ENCODE measurements around the gene AP3M1.
"Not testable (repeated sequence)": the region's sequence is repeated elsewhere in the genome, so short reads cannot be mapped to it uniquely, and the experiment has no call there.

Gene AP3M1

DNA sequence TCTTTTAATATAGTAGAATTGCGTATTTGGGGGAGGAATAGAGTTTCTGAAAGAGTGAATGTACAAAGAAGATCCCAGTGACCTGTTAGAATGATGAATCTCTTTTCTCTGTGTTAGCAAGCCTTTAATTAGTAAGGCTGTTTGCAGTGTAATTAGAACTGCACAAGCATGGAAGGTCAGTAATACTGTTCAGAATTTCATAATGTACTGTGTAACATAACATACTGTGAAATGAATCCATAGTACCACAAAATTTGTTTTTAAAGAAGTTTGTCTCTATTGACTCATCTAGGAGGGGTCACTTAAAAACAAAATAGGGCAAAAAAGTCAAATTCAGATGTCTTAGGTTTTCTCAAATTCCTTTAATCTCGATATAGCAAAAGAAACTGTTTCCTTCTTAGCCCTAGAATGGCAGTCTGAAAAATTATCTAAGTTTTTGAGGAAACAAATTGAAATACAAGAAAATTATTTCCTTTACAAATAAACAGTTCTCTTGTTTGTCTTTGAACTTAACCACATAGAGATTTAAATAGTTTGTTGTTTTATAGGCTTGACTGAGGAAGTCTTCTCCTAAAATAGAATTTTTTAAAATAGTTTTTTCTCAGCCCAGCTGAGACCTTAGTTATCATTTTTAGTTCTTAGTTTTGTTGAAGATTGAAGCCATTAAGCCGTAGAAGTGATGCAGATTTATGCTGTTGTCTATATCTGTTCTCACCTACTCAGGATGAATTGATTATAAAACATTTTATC, 12.9 kb upstream of the AP3M1 start:
- DNase-seq, result no peak

DNA sequence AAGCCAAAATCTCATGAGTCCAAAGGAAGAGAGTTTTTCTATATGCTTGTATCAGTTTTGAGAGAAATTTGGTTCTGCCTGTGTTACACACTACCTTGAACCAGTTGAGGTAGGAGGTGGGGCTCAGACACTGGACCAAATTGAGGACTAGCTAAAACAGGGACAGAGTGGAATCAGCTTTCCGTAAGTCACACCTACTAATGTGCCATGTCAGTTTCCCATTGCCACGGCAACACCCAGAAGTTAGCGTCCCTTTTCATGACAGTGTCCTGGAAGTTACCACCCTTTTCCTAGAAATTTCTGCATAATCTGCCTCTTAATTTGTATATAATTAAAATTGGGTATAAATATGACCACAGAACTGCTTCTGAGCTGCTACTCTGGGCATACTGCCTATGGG, 9.4 kb upstream of the AP3M1 start:
- no peak for DNase-seq

DNA sequence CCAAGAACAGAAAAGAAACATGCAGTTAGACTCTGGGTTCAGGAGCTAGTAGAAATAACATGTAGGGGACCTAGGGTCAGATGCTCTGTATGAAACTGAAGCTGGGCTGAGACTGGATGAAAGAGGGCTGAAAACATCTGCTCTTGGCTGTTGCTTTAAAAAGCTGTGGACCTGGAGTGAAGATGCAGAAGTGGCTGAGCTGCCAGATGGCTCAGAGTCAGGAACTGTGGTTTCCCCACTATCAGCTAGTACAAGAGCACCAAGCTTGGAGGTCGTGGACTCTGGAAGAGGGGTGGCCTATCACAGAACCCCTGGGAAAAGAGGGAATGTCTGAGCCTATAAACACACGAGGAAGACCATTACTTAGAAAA, 6.3 kb upstream of the AP3M1 start:
- DNase-seq, result no peak

DNA sequence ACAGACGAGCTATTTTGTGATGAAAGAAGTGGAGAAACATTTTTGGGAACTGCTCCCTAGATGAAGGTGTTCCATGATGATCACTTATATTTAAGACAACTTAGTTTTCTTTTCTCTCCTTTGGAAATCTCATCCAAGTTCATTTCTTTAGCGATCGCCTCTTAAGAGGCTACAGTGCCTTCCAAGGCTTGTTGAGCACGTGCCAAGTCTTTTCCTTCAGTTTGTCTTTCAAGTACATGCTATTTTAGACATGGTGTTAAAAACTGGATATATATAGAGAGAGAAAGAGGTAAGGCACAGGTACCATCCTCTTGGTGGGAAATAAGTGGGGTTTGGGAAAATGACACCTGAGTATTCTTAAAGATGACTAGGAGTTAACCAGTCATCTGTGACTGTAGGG, 3.0 kb upstream of the AP3M1 start:
- DNase-seq, result no peak

- no peak for DNase-seq
Measured at GRCh38 chr10:74153123-74153522, 2.5 kb upstream of the AP3M1 start.

DNA sequence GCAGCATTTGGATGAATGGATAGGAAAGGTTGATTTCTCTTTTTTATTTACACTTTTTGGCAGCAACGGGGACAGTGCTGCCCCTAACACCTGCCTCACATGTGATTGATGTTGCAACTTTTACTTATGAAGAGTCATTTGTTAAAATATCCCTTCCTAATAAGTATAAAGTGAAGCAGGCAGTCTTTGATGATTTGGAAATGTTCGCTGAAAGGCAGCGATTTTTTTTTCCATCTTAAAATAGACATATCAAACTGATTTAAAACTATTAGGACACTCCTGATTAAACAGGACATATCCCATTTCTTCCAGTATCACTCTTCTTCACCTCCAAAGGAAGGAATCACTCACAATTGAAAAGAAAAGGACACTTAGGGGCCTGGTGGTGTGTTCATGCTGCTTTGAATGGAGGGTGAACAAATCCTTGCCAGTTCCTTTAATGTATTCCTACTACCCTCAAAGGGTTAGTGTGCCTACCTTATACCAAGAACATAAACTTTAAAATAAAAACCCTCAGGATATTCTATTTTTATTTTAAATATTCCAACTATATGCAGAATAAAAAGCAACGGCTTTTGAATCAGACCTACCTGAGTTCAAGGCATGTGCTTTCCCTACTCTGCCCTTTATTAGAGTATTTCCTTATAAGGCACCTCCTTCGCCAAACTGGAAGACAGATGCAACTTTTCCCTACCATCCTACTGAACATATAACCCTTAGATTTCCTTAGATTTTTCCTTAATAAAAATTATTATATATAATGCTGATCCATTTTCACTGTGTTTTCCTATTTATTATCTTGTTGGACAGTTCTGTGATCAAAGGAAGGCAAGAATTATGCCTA, 1.5 kb upstream of the AP3M1 start:
- no peak for DNase-seq

DNA sequence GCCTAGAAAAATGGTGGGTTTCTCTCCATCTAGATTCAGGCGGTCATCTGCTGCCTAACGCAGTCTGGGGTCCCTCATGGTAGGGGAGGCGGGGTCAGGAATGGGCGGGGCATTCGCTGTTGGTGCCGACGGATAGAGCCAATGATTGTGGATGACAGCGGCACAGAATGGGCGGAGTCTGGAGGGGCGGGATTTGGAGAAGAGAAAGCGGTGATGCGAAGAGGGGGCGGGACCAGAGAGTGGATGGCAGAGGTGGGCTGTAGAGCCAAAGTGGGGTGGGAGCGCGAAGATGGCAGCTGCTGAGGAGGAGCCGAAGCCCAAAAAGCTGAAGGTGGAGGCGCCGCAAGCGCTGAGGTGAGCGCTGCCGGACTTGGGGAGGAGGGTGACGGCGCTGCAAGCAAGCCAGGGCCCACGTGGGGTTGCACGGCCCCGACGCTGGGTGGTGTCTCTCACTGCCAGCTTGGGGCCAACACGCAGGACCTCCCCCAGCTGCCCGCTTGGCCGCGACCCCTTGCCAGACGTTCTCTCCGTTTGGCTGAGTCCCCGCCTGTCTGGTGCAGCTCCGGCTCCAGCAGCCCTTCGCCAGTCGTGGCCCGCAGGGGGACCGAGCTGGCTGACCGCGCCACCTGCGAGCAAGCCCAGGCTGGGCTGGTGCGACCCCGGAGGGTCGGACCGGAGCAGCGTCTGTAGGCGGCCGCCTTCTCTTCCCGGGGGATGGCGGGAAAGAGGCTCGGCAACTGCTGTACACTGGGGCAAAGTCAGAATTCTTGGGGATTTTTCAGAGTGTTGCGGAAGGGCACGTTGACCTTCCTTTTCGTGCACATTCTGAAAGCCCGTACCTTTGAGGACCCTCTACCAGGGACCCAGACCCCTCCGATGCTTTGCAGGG, 606 bp upstream of the AP3M1 start, which contains the start of gene ADK:
ADK (plus strand) TSS at position 232 of the 889 bp plus-strand sequence; CDS start at position 290, 58 bp downstream.
- DNase-seq, result peak; percentile 97 to 99 (median 98)

- not testable (repeated sequence) for DNase-seq
Measured at GRCh38 chr10:74146980-74147379, 3.6 kb downstream of the AP3M1 start.

DNA sequence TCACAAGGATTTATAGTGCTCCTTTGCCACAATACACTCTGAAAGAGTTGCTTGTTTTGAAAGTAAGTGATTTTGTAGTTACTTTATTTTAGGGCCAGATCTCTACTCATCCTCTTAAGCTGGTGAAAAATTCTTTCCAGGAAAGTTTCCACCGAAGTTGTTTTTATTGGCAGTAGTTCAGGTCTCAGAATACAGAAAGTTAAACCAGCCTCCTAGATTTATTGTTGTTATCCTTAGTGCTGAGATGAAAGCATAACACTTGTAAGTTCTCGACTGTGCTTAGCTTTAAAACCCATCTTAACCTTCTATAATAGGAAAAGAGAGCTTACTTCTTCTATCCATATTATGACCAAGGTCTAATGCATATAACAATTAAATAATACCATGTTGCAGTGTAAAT, 5.5 kb downstream of the AP3M1 start:
- DNase-seq, result no peak

DNA sequence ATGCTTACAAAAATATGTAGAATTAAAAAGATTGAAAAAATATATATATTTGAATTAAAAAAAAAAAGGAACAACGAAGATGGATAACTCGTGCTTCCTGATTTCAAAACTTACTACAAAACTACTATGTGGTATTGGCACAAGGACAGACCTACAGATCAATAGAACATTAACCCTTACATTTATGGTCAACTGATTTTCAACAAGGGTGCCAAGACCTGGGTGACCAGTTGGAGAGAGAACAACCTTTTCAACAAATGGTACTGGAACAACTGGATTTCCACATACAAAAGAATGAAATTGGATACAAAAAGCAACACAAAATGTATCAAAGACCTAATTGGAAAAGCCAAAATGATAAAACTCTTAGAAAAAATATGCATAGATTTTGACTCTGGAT, 10.1 kb downstream of the AP3M1 start:
- no peak for DNase-seq

GRCh38 chr10:74139981-74140380, 10.6 kb downstream of the AP3M1 start:
- DNase-seq, result no peak

DNA sequence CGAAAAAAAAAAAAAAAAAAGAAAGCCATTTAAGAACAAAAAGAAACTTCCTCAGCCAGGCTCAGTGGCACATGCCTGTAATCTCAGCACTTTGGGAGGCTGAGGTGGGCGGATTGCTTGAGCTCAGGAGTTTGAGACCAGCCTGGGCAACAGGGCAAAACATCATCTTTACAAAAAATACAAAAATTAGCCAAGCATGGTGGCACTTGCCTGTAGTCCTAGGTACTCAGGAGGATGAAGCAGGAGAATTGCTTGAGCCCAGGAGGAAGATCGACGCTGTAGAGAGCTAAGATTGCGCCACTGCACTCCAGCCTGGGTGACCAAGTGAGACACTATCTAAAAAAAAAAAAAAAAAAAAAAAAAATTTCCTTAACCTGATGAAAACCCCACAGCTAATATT, 12.0 kb downstream of the AP3M1 start:
- DNase-seq, result not testable (repeated sequence)

DNA sequence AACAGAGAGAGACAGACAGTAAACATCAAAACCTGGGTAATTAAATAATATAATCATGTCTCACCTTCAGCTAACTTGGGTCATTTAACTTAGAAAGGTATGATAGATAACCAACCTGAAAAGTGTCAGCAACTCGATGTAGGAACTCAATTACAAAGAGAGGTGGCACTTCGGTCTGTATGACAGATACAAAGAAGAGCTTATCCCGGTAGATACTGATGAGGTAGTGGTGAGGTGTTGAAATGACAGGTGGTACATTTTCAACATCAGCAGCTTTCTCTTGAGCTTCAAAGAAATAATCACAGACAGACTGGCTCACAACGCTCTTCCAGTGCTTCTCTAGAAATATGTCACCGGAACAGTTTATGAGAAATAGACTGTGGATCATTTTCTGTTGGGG, 12.6 kb downstream of the AP3M1 start:
- no peak for DNase-seq

DNA sequence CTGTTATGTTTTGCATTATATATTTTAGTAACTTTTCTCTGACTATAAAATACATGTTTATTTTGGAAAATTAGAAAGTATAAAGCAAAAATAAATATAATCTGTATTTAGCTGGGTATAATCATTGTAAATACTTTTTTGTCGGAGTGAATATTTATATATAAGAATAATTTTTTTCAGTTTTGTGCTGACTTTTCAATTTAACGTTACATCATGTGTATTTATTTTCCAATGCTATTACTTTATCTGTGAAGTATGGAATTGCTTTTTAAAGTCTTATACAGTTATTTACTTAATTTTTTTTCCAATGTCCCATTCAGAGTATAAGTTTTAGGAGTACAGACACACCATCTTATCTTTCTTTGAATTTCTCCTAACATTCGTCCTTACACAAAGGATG, 15.2 kb downstream of the AP3M1 start:
- no peak for DNase-seq

DNA sequence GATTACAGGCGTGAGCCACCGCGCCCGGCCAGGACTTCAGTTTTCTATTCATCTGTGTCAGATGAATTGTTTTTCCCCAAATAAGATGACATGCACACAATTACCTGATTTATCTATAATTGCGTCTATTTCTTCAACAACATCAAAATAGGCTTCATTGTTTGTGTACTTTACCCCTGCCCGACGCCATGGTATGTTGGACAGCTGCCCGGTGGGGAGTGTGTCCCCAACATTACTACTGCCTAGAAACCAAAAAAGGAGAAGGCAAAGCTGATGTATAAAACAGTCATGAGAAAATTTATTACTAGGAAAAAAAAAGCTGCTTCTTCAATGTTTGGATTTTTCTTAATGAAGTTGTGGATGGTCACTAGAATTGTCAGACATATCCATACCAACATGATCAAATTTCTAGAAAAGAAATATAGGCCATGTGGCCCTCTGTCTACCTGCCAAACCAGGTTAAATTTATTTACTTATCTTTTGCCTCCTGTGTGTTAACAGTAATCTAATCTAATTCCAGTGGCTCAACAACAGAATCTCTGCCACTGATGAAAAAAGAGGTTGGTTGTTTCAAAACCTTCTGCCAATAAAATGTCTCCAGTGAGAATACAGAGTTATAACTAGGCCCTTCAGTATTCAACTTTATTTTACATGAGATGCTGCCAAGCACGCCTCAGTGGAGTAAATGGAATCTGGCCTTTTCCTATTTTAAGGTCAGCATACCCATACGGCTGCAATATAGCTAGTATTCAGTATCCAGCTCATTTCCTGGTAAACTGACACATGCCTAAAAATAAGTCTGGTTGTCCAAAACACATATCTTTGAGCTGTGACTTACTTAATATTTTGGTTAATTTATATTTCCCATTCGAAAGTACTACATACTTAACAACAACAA, 16.5 kb downstream of the AP3M1 start:
- DNase-seq, result no peak

DNA sequence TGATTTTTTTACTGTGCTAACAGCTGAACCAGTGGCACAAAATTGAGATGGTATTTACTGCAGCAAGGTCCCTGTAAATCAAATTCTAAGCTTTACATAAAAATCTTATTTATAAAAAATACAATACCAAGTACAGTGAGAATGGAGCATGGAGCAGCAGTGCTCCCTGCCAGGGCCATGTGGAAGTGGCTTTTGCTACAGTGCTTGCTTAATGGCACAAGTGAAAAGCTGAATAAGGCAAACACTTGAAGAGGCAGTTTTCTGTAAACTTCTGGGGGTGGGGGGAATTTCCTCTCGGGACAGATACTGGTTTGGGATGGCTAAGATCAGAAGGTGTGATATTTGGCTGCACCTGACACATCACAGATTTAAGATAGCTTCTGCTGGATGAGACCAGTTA, 27.5 kb downstream of the AP3M1 start:
- DNase-seq, result no peak

DNA sequence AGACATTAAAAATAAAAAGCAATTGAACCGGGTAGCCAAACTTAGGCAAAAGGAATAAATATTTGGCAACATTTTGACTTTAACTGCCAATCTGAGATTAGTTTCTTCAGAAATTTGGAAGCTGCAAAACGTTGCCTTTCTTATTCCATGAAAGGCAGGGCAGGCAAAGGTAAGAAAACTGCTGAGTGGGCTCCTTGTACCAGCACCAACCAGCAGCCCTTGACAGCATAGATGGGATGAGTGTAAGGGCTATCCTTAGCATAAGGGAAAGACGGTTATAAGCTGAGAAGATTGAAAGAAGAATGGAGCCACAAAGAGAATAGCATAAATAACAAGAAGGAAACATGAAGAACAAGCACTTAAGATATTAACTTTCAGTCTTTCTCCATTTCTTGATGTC, 28.6 kb downstream of the AP3M1 start:
- DNase-seq, result no peak

DNA sequence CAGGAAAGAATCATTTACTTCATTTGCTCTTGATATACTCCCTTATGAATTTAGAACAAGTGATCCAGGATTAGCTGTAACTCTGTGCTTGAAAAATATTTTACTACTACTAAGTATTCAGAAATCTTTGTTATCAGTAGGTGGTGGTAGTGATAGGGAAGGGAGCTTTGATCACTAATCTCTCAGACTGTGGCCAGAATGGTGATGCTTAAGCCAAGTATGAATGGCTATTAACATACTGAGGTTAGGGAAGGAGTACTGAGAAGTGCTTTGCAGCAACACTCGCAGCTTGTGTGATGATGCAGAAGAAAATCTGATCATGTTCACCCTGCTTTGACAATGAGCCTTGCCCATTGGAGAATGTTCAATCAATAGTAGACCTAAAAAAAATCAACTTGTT, 29.3 kb downstream of the AP3M1 start:
- no peak for DNase-seq

DNA sequence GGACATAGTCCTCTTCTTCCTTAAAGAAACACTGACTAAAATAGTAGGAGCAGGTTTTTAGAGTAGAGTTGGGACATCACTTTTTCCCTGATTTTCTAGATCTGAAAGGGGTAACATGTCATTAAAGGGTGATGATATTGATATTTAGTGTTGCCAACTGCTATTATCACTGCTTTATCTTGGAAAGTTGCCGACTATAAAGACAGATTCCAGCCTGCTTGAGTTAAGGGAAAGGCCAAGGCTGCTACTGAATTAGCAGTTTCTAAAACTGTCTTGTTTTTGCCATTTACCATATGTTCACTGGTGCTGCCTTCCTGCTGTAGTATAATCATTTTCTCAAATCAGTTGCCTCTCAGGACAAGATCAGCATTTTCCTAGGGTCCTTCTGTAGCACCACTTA, 29.7 kb downstream of the AP3M1 start:
- no peak for DNase-seq

GRCh38 chr10:74118804-74119203, 31.8 kb downstream of the AP3M1 start:
- no peak for DNase-seq

DNA sequence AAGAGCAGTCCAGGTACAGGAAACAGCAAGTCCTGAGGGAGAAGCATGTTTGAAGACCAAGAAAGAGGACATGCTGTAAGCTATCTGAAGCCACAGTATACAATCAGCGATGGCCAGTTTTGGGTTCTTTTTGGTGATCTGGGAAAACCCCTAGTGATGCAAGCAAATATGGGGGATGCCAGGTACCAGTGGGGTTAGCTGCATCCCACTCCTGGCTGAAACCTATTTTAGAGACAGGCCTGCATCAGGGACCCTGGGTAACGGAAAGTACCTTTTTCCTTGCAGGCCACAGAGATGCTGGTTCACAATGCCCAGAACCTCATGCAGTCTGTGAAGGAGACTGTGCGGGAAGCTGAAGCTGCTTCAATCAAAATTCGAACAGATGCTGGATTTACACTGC, 32.9 kb downstream of the AP3M1 start:
- DNase-seq, result no peak

GRCh38 chr10:74114041-74114448, 36.6 kb downstream of the AP3M1 start:
- no peak for DNase-seq
